Muscle of back (tissue), 11 donors: ENCODE data around the gene NAP1L5. TPM values are rescaled to one million over a fixed set of nuclear protein-coding genes. Genes with fewer than 3 reads are reported as not detected.

Source experiments
- DNase-seq, 3 donors: peaks; one replicate each; pipeline versions ENCODE4 v3.0.0 to v3.0.0-alpha.2; 2013
- polyA plus RNA-seq, 10 donors: library from polyadenylated mRNA; unstranded; fragments of 120-200 nt; gene quantifications; one replicate each; pipeline ENCODE4 v1.2.1, GENCODE V29; 2013; ENCODE audit not compliant: insufficient read length in 10 of 10

NAP1L5 gene
- polyA plus RNA-seq, 10 donors = 7.1 to 9.7 (median 8.6) TPM

GRCh38 chr4:88724406-88724805, 26.8 kb upstream of the NAP1L5 start:
- DNase-seq = no peak

- DNase-seq = no peak
Observed at GRCh38 chr4:88722828-88723227, 25.2 kb upstream of the NAP1L5 start.

GRCh38 chr4:88722276-88722780, 24.7 kb upstream of the NAP1L5 start:
- no peak for DNase-seq

- no peak for DNase-seq
Observed at GRCh38 chr4:88720451-88721428, 23.1 kb upstream of the NAP1L5 start.

- DNase-seq = no peak
Observed at GRCh38 chr4:88719381-88719780, 21.8 kb upstream of the NAP1L5 start.

- DNase-seq = no peak
Observed at GRCh38 chr4:88718098-88718497, 20.5 kb upstream of the NAP1L5 start.

GRCh38 chr4:88713782-88714181, 16.2 kb upstream of the NAP1L5 start:
- no peak for DNase-seq

- DNase-seq = no peak
Observed at GRCh38 chr4:88709989-88710388, 12.4 kb upstream of the NAP1L5 start.

- DNase-seq = peak; percentile 63 to 85 (median 69)
Observed at GRCh38 chr4:88706574-88706973, 8.9 kb upstream of the NAP1L5 start.

GRCh38 chr4:88705805-88706492, 8.3 kb upstream of the NAP1L5 start:
- no peak for DNase-seq

GRCh38 chr4:88705223-88705622, 7.6 kb upstream of the NAP1L5 start:
- DNase-seq = no peak

GRCh38 chr4:88702782-88703181, 5.2 kb upstream of the NAP1L5 start:
- no peak for DNase-seq

- no peak for DNase-seq
Observed at GRCh38 chr4:88698519-88698918, 890 bp upstream of the NAP1L5 start.

GRCh38 chr4:88697141-88697540, 488 bp downstream of the NAP1L5 start:
- peak in 2 of 3 donors; percentile 36 to 67 for DNase-seq

GRCh38 chr4:88696630-88697029, 999 bp downstream of the NAP1L5 start:
- peak in 2 of 3 donors; percentile 10 to 46 for DNase-seq

- DNase-seq = no peak
Observed at GRCh38 chr4:88693792-88694191, 3.8 kb downstream of the NAP1L5 start.

GRCh38 chr4:88690355-88690754, 7.3 kb downstream of the NAP1L5 start:
- DNase-seq = peak in 1 of 3 donors; percentile 22

- no peak for DNase-seq
Observed at GRCh38 chr4:88681209-88681608, 16.4 kb downstream of the NAP1L5 start.

GRCh38 chr4:88675543-88675942, 22.1 kb downstream of the NAP1L5 start:
- DNase-seq = no peak

- DNase-seq = no peak
Observed at GRCh38 chr4:88674979-88675378, 22.6 kb downstream of the NAP1L5 start.

GRCh38 chr4:88674565-88674964, 23.1 kb downstream of the NAP1L5 start:
- DNase-seq = no peak

GRCh38 chr4:88673886-88674285, 23.7 kb downstream of the NAP1L5 start:
- DNase-seq = no peak

GRCh38 chr4:88672987-88673386, 24.6 kb downstream of the NAP1L5 start:
- DNase-seq = peak in 2 of 3 donors; percentile 11 to 47
